GM18511 (cell line): Measurements from ENCODE around the gene IFFO2.

ENCODE experiments used
- ATAC-seq: cut with Tn5 transposase; IDR thresholded peaks from one replicate; pipeline ENCODE4 v1.9.1; 2021; ENCODE audit warnings: mild to moderate bottlenecking, moderate library complexity; ENCODE audit not compliant: unreplicated experiment

The IFFO2 gene

DNA sequence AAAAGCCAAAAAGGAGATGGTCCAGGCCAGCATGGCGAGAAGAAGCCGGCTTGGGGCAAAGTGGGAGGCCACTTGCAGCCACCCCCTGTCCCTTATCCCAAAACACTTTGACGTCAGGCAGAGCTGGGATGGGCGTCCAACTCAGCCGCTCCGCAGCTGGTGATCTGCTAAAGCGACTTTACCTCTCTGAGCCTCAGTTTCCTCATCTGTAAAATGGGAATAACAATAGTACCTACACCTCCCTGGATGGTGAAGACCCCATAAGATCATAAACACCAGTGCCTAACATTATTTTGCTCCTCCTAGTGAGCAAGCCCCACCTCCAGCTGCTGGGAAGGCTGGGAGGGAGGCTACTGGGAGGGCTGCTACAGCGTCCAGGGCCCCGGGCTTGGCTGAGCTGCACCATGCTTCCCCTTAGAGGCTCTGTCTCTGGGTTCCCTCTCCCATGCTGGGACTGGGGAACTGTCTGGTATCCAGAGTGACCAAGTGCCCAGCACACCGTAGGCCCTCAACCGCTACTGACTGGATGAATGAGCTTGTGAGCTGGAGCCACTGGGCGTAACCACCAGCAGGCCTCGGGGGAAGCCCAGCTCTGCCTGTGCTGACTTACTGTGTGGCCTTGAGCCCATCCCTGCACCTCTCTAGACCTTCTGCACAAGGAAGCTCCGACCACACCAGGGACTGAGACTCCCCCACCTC, 18.3 kb downstream of the IFFO2 start:
- ATAC-seq: no peak

DNA sequence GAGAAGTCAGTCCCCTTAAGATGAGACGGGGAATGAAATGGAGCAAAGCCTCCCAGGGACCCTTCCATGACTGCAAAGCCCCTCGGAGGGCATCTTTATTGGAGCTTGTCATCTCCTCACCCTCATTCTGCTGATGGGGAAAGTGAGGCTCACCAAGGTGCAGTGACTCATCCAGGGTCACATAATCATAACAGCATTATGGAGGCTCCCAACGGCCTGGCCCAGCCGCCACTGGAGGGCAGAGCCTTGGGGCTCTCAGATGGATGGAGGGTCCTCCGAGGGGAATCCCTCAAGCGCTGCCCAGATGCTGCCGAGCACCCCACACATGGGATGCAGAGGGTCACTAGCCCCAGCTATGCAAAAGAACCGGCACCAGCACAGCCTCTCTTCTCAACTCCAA, 18.9 kb downstream of the IFFO2 start:
- no peak for ATAC-seq

DNA sequence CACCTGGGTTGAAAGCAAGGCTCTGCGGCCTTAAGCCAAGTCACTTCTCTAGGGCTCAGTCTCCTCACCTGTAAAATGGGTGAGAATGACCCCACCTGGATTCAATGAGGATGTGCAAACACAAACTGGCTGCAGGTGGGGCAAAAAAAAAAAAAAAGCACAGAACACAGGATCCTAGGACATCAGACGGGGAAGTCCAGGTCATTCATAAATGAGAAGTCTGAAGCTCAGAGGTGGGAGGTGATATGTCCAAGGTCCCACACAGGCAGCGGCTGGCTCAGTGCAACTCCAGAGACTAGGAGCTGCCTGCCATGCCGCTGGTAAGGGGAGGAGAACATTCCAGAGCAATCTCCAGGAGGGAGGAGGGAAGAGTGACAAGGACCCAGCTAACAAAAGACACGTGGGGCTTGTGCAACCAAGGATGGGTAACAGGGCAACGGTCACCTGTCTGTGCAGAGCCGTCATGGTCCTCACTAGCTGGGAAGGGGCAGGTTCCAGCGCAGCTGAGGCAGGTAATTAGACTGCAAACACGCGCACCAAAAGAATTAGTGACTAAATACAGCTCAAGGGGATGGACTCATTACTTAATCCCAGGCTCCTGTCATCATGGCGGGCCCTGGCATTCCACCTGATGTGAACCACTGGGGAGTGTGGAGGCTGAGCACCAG, 19.5 kb downstream of the IFFO2 start:
- ATAC-seq: no peak

DNA sequence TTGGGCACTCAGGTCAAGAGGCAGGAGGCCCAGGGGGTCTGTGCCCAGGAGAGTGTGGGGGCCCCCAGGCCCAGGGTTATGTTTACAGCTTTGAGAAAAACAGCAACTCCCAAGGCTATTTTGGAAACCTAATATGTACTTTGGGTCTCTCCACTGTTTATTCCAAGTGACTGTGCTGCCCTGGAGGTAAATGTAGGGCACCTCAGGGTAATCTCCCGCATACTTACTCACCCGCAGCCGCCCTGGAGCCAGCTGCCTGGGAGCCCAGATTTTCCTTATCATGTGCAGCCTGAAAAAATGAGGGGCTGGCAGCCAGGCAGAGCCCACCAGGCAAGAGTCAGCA, 20.0 kb downstream of the IFFO2 start:
- no peak for ATAC-seq

DNA sequence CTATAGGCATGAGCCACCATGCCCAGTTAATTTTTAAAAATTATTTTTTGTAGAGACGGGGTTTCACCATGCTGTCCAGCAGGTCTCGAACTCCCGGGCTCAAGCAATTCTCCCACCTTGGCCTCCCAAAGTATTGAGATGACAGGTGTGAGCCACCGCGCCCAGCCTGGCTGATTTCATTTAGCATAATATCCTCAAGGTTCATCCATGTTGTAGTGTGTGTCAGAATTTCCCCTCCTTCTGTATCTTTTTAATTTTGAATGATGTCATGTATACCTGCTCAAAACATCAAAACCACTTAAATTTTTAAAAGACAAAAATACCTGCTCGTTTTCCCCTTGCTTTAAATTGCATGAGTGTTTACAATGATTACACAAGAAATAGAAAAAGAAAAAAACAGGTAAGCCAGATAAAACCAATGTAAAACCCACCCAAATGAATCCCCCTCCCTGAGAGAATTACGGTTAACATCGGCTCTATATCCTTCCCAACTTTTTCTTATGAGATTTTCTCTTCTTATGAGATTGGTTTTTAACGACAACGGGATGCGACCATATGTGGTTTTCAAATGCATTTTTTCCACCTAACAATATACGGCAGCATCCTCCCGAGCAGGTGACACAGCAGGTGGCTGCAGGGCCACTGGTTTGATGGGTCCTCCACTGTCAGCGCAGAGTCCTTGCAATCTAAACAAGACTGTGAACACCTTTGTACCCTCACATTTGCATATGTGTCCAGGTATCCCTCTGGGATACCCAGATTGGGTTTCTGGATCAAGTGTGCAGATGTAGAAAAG, 22.1 kb downstream of the IFFO2 start:
- no peak for ATAC-seq

DNA sequence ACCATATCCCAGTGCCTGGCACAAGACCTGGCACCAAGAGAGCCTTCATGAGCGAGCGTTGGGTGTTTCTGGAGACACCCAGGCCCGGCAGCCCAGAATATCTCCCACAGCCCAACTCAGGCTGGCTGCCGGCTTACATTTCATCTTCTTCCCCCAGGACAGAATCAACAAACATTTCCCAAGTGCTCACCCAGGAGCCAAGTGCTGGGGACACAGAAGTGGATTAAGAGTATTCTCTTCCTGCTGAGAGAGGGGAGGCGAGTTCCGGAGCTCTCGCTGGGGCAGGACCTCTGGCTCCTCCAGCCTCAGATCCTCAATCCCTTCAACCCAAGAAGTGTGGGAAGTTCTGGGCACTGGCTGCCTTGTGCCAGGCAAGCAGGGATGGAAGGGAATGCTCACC, 23.6 kb downstream of the IFFO2 start:
- ATAC-seq: no peak

DNA sequence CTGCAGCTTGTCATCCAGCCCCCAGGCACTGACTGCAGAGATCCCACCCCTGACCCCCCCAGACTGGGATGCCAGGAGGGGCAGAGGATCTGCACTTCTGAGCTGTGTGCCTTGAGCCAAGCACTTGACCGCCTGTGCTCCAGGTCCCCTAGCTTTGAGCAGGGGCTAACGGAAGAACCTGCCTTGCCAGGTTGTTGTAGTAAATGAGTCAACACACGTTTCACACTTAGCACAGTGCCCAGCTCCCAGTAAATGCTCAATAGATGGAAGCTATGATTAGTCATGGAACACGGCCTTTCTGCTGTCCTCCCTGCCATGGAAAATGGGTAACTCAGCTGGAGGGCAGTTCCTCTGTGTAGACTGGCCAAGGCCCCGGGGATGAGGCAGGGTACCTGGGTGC, 24.1 kb downstream of the IFFO2 start:
- no peak for ATAC-seq

DNA sequence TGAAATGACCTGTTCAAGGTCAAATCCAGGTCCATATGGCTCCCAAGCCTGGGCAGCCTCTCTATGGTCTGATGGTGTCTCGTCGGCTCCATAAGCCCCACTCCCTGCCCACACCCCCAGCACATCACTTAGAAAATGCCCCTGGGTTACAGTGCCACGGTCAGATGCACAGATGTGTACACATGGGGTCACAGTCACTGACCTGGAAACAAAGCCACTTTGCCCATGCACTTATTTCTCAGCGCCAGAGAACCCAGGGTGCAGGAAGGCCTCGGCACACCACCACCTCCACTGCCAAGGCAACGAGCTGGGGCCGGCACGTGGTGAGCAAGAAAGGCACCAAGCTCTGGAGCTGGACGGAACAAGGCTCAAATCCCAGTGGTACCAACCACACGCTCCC, 24.7 kb downstream of the IFFO2 start:
- ATAC-seq: no peak

DNA sequence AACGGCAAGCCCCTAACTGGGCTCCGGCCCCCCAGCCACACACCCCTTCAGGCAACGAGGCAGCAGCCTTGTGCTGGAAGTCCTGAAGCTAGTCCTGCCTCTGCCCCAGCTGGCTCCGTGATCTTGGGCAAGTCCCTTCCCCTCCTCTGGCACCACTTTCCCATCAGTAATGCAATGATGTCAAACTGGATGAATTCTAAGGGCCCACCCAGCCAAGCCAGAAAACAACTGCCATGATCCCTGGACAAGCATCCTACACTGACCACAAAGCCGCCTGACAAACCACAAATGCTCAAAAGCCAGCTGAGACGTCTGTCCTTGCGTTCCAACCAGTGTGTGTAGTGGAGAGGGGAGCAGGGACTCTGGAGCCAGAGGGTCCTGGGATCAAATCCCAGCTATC, 26.8 kb downstream of the IFFO2 start:
- ATAC-seq: no peak

DNA sequence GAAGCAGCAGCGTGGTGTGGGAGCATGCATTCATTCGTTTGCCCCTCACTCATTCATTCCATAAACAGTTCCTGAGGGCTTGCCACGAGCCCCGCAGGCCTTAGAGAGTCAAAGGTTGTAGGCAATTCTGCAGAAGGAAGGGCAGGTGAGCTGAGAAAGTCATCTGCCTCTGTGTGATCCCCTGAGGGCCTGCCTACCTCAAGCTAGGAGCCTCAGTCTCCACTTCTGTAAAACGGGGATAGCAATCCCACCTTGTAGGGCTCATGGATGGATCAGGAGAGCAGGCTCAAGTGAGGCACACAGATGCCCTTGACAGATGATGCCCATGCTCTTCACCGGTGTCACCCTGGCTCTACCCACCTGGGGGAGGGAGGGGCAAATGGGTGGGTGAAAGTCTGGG, 27.5 kb downstream of the IFFO2 start:
- ATAC-seq: no peak

DNA sequence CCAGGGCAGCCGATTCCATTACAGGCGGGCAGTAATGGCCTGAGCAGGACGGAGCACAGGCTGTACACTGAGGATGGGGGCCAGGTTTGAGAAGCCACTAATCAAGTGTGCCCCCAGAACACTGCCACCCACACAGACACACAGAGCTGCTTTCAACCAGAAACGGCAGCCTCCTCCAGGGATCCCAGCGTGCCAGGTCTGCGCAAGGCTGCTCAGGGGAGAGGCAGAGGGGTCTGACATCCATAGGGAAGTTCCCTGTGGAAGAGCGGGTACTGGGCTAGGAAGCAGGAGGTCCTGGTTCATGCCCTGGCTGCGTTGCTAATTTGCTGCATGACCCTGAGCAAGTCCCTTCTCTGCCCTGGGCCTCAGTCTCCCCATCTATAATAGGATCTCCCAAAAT, 28.1 kb downstream of the IFFO2 start:
- ATAC-seq: no peak

DNA sequence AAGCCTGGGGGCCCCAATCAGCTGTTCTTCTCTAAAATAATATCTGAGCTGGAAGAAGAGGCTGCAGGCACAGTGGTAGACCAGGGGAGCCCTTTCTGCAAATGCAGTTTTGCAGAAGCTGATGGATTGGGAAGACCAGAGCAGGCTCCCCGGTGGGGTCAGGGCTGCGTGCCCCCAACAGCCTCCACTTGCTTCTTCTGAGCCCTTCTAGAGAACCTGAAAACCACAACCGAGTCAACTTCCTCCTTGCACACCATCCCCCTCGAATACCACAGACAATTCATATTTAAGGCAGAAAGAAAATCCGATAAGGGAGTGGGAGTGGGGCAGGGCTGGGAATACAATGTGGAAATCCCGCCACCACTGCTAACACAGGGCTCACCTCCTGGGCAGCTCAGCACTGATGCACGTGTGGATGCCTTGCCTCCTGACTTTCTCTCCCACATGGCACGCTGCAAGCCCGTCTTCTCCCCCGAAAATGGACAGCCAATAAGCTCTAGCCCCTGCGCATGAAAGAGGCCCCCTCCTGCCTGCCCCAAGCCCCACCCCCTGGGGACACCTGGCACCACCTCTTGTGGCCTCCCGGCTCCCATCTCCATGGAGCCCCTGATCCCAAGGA, 28.7 kb downstream of the IFFO2 start:
- no peak for ATAC-seq

DNA sequence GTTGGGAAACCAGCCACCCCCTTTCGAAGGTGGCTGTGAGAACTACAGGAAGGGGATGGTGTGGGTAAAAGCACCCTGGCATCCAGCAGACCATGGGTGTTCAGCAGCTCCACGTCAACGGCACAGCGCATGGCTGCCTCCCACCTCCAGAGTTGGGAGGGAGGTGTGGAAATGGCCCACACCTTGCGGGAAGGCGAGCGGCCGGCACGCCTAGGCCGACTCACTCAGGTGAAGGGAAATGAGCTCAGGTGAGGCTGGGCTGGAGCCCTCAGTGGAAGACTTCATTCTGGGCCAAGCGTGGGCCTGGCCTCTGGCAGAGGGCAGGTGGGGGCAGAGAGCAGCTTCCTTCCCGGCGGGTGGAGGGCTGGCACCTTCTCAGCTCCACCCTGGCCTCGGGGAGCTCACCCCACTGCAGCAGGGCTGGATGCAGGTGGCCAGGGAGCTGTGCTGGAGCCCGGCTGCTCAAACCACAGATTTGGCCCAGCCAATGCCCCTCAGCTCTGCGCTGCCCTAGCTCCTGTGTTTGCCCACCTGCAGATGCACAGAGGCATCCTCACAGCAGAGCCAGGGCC, 29.3 kb downstream of the IFFO2 start:
- ATAC-seq: no peak

DNA sequence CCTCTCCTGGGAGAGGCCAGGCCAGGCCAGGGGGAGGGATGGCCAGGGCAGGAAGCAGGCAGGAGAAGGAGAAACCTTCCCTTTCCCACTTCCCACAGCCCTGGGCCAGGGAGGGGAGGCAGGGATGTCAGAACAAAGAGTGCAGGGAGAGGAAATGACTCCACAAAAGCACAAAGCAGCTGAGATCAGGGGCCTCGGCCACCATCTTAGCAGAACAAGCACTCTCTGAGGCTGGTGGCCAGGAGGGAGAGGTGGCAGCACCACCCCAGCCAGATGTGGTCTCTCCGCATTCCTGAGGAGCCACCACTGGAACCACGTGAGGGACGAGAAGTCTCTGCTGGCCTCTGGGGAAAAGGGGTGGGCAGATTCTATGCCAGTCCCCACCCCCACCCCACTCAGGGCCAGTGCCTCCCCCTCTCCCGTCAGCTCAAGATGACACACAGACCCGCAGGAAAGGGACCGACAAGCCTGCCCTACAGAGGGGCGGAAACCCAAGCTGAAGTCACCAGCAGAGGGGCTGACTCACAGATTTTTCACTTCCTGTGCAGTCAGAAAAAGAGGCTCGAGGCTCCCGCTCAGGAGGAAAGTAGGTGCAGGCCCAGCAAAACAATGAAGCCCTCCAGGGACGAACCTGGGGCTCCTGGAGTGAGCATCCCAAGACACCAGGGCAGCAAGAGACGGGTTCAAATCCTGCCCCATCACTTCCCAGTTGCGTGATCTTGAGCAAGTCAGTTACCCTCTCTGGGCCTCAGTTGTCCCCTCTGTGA, 30.0 kb downstream of the IFFO2 start:
- peak; percentile 72 for ATAC-seq

DNA sequence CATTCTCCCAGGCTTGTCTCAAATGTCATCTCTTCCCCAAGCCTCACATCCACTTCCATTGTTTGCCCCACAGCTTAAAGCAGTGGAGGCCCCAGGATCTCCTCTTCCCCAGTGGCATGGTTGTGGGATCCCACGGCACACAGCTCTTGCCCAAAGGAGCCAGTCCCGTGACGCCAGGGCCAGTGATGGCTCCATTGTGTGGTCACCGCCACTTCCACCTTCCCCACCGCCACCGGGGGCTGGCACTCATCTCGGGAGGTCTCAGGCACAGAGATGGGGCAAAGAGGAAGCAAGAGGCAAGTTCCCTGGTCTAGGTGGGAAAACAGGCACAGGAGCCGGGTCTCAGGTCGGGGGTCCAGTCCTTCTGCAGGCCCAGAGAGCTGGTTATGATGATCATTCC, 31.2 kb downstream of the IFFO2 start:
- ATAC-seq: no peak

DNA sequence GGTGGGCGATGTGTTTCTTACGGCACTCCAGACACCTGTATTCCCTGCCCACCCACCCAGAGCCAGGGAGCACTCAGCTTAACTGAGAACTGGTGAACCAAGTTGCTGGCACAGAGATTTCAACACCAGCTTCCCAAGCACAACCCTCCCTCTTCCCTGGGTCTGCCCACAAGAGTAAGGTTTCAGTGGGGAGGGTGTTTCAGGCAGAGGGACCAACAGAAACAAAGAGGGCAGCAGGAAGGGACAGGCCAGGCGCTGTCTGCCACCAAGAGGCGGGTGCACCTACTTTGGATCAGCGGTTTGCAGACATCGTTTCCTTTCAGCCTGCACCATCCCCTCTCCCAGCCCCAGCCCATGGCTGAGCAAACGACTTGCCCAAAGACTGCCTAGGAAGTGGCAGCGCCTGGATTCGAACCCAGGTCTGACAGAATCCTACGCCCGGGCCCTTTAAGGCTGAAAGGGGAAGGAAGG, 32.2 kb downstream of the IFFO2 start:
- no peak for ATAC-seq

DNA sequence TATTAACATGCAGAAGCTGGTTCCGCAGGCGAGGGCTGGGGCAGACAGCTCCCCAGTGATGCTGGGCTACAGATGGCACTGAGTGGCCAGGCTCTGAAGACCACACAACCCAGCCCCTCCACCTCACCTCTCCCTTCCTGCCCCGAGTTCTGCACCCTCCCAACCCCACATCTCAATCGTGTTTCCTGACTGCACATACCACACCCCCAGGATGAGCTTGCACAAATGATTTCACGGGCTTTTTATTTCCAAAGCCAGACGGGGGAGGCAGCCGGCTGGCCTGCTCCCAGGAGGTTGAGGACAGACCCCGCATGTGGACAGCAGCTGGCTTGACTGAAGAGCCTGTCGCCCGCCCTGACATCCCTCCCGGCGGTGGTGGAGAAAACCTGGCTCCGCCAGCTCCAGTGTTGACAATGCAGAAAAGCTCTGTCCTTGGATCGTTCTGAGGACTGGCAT, 32.7 kb downstream of the IFFO2 start:
- no peak for ATAC-seq

DNA sequence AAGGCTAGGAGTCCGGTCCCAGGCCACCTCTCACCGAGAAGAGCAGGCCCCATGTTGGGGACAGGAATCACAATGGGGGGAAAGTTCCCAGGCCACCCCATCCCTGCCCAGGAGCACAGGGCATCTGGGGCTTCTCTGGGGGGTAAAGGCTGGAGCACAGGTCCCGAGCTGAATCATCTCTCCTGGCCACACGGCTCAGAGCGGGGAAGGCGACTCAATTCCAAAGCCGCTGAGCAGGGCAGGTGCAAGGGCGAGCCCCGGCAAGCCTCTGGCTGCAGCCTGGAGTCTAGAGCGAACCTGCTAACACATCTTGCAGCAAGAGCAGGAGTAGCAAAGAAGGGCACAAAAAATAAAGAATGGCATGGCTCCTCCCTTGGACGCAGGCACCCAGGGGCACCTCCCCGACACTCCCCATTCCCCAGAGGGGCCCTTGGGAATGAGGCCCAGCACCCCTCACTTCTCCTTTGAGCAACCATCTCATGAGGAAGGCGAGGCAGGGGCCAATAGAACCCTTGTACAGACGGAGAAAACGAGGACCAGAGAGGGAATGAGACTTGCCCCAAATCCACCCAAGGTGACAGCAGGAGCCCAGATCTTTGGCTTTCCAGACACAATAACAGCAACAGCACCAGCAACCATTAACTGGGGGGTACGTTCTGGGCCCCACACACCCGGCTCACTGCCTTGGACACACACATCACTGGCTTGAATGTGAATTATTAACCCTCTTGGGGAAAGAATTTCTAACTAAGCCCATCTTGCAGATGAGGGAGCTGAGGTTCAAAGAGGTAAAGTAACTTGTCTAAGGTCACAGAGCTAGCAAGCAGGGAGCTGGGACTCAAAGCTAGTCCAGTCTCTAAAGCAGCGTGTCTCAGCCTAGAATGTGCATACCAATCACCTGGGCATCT, 33.4 kb downstream of the IFFO2 start:
- ATAC-seq: no peak

DNA sequence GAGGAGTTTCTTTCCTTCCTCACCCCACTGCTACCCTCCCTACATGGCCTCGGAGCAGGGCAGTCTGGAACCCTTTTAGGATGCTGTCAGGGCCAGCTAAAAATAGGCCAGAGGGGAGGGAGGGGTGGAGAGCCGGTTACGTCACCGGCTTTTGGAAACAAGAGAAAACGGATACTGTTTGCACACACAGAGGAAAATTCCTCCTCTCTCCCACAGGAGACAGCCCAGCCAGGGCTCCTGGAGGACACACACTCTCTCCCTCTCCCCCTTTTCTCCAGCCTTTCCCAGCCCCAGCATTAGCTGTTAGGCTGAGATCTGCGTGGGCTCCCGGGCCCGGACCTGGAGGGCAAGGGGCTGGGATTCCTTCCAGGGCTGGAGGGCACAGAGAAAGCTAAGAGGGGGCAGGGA, 34.2 kb downstream of the IFFO2 start:
- no peak for ATAC-seq
